WTC11 (cell line): ENCODE data around the gene KCNMA1. TPM values are rescaled to one million over a fixed set of nuclear protein-coding genes. Genes with fewer than 3 reads are reported as not detected.

Experiments used
- ATAC-seq: fragments of 200-7000 bp; cut with Tn5 transposase; 2 replicates; pipeline ENCODE4 v1.10.0; 2021; ENCODE audit warnings: mild to moderate bottlenecking, moderate library complexity
- CTCF ChIA-PET: fragments of 300-600 bp; sonication (Branson Sonifier 250); formaldehyde crosslinking; loops from one replicate; lab custom pipeline; 2021; ENCODE audit warnings: antibody characterized with exemption; lab: Charles Lee
- POLR2A ChIA-PET: fragments of 350-600 bp; sonication (Branson Sonifier 250); formaldehyde crosslinking; loops from one replicate; lab custom pipeline; 2021; ENCODE audit warnings: antibody characterized with exemption; lab: Charles Lee
- DNase-seq: peaks from one replicate; pipeline ENCODE4 v3.0.0; 2021; ENCODE audit warnings: low spot score
- H3K27ac Mint-ChIP-seq: 2 replicates; pipeline ENCODE4 v1.8.0; 2021; ENCODE audit warnings: mixed read lengths
- H3K27me3 Mint-ChIP-seq: 2 replicates; pipeline ENCODE4 v1.8.0; 2021; ENCODE audit warnings: low read depth, mild to moderate bottlenecking, moderate library complexity, mixed read lengths
- H3K36me3 Mint-ChIP-seq: 2 replicates; pipeline ENCODE4 v1.8.0; 2021; ENCODE audit warnings: mixed read lengths
- H3K4me1 Mint-ChIP-seq: 2 replicates; pipeline ENCODE4 v1.8.0; 2022; ENCODE audit warnings: mixed read lengths
- H3K4me3 Mint-ChIP-seq: 2 replicates; pipeline ENCODE4 v1.8.0; 2021; ENCODE audit warnings: mild to moderate bottlenecking, moderate library complexity, mixed read lengths
- H3K9me3 Mint-ChIP-seq: 2 replicates; pipeline ENCODE4 v1.8.0; 2021; ENCODE audit warnings: mixed read lengths
- ATF1 ChIP-seq: sonication (generic); formaldehyde crosslinking; IDR thresholded peaks from 2 replicates; pipeline ENCODE4 v1.8.1; 2023; ENCODE audit warnings: mild to moderate bottlenecking, moderate library complexity, missing genetic modification reagents
- CTCF ChIP-seq: fragments of 200-600 bp; IDR thresholded peaks from 2 replicates; pipeline ENCODE4 v1.8.0; 2022; ENCODE audit warnings: antibody characterized with exemption
- ESRRA ChIP-seq: sonication (generic); formaldehyde crosslinking; IDR thresholded peaks from 2 replicates; pipeline ENCODE4 v1.8.1; 2022; ENCODE audit warnings: mild to moderate bottlenecking, missing genetic modification reagents, borderline replicate concordance
- ETV6 ChIP-seq: sonication (generic); formaldehyde crosslinking; IDR thresholded peaks from 2 replicates; pipeline ENCODE4 v1.8.1; 2022; ENCODE audit warnings: mild to moderate bottlenecking, missing genetic modification reagents
- FOXK1 ChIP-seq: sonication (generic); formaldehyde crosslinking; IDR thresholded peaks from 2 replicates; pipeline ENCODE4 v1.8.0; 2022; ENCODE audit warnings: mild to moderate bottlenecking, moderate library complexity, missing genetic modification reagents
- FOXP4 ChIP-seq: sonication (generic); formaldehyde crosslinking; IDR thresholded peaks from 2 replicates; pipeline ENCODE4 v1.8.0; 2022; ENCODE audit warnings: mild to moderate bottlenecking, missing genetic modification reagents
- GRHL2 ChIP-seq: fragments of 250-450 bp; sonication (Bioruptor Pico); IDR thresholded peaks from 2 replicates; pipeline ENCODE4 v1.8.0; 2022; ENCODE audit warnings: mild to moderate bottlenecking, moderate library complexity; ENCODE audit not compliant: insufficient replicate concordance, severe bottlenecking
- HMGXB4 ChIP-seq: sonication (generic); formaldehyde crosslinking; IDR thresholded peaks from 2 replicates; pipeline ENCODE4 v1.8.1; 2023; ENCODE audit warnings: mild to moderate bottlenecking, moderate library complexity, missing genetic modification reagents
- MAX ChIP-seq: sonication (generic); formaldehyde crosslinking; IDR thresholded peaks from 2 replicates; pipeline ENCODE4 v1.8.0; 2022; ENCODE audit warnings: mild to moderate bottlenecking, missing genetic modification reagents
- MYBL2 ChIP-seq: sonication (generic); formaldehyde crosslinking; IDR thresholded peaks from 2 replicates; pipeline ENCODE4 v1.8.1; 2023; ENCODE audit warnings: mild to moderate bottlenecking, moderate library complexity, missing genetic modification reagents
- NFYB ChIP-seq: sonication (generic); formaldehyde crosslinking; conservative IDR thresholded peaks from 2 replicates; pipeline ENCODE4 v1.8.0; 2022; ENCODE audit warnings: low read depth, missing genetic modification reagents
- NR2C2 ChIP-seq: sonication (generic); formaldehyde crosslinking; IDR thresholded peaks from 2 replicates; pipeline ENCODE4 v1.8.0; 2022; ENCODE audit warnings: mild to moderate bottlenecking, missing genetic modification reagents
- NR3C1 ChIP-seq: sonication (generic); formaldehyde crosslinking; conservative IDR thresholded peaks from 2 replicates; pipeline ENCODE4 v1.8.1; 2023; ENCODE audit warnings: low read depth, mild to moderate bottlenecking, missing genetic modification reagents
- SMAD3 ChIP-seq: sonication (generic); formaldehyde crosslinking; IDR thresholded peaks from 2 replicates; pipeline ENCODE4 v1.8.0; 2022; ENCODE audit warnings: missing genetic modification reagents, mild to moderate bottlenecking, borderline replicate concordance
- SP1 ChIP-seq: sonication (generic); formaldehyde crosslinking; conservative IDR thresholded peaks from 2 replicates; pipeline ENCODE4 v1.8.1; 2022; ENCODE audit warnings: missing genetic modification reagents
- TP53 ChIP-seq: sonication (generic); formaldehyde crosslinking; IDR thresholded peaks from 2 replicates; pipeline ENCODE4 v1.8.1; 2023; ENCODE audit warnings: mild to moderate bottlenecking, missing genetic modification reagents
- USF2 ChIP-seq: sonication (generic); formaldehyde crosslinking; IDR thresholded peaks from 2 replicates; pipeline ENCODE4 v1.8.1; 2023; ENCODE audit warnings: mild to moderate bottlenecking, missing genetic modification reagents, moderate library complexity
- ZNF263 ChIP-seq: sonication (generic); formaldehyde crosslinking; IDR thresholded peaks from 2 replicates; pipeline ENCODE4 v1.8.1; 2022; ENCODE audit warnings: low read depth, mild to moderate bottlenecking, moderate library complexity, missing genetic modification reagents
- ZNF281 ChIP-seq: sonication (generic); formaldehyde crosslinking; IDR thresholded peaks from 2 replicates; pipeline ENCODE4 v1.8.0; 2023; ENCODE audit warnings: mild to moderate bottlenecking, missing genetic modification reagents
- ZNF317 ChIP-seq: sonication (generic); formaldehyde crosslinking; IDR thresholded peaks from 2 replicates; pipeline ENCODE4 v1.8.1; 2023; ENCODE audit warnings: low read depth, mild to moderate bottlenecking, moderate library complexity, missing genetic modification reagents, borderline replicate concordance
- ZNF425 ChIP-seq: fragments of 250-450 bp; sonication (Bioruptor Pico); conservative IDR thresholded peaks from 2 replicates; pipeline ENCODE4 v1.9.0; 2021; ENCODE audit warnings: mild to moderate bottlenecking
- ZSCAN18 ChIP-seq: fragments of 250-450 bp; sonication (Bioruptor Pico); IDR thresholded peaks from 2 replicates; pipeline ENCODE4 v2.1.2; 2022; ENCODE audit warnings: mild to moderate bottlenecking, moderate library complexity
- total RNA-seq: library from RNA; stranded (reverse); gene quantifications from 3 replicates; pipeline ENCODE4 v1.2.3, GENCODE V29; 2021

Gene KCNMA1
- total RNA-seq, 1 experiment from 2014 or later, result 7.3 TPM

- no peak for TF ChIP-seq CTCF
- TF ChIP-seq HMGXB4 (CRISPR knock-in tag), result no peak
- no peak for TF ChIP-seq ZNF263 (CRISPR knock-in tag)
- TF ChIP-seq TP53 (CRISPR knock-in tag), result no peak
- no peak for TF ChIP-seq USF2 (CRISPR knock-in tag)
Observed at GRCh38 chr10:77406764-77407430, 230.7 kb downstream of the KCNMA1 start (continued).

GRCh38 chr10:77405771-77406241 is 231.8 kb downstream of the KCNMA1 start:
- Mint-ChIP-seq H3K27me3 (no peaks in the 10 kb centered on the region), H3K4me1 (peaks cover 12% of the 10 kb centered on the region), H3K36me3 (no peaks in the 10 kb centered on the region), H3K27ac (no peak overlapping the region), H3K9me3 (no peaks in the 10 kb centered on the region), H3K4me3 (no peak overlapping the region)
- ChIA-PET CTCF (interaction anchor here (0.6 to 1.7 kb wide), 3 partner anchors 8 to 23 kb away, joined by 4 to 10 read pairs (median 8); no protein-coding TSS in a partner anchor), POLR2A (no interaction called here)
- peak; percentile 80 for DNase-seq
- ATAC-seq, result peak; percentile 87
- TF ChIP-seq SP1 (CRISPR knock-in tag), result 0 out of 2 replicates have a peak, but pooled peaks have one; percentile 36
- 0 out of 2 replicates have a peak, but pooled peaks have one; percentile 28 for TF ChIP-seq FOXP4 (CRISPR knock-in tag)
- no peak for TF ChIP-seq ATF1 (CRISPR knock-in tag)
- no peak for TF ChIP-seq NR3C1
- TF ChIP-seq NFYB (CRISPR knock-in tag), result no peak
- TF ChIP-seq ESRRA (CRISPR knock-in tag), result no peak
- TF ChIP-seq ZNF317 (CRISPR knock-in tag), result no peak
- TF ChIP-seq MAX, result peak; percentile 75
- TF ChIP-seq ZSCAN18 (CRISPR knock-in tag), result no peak
- no peak for TF ChIP-seq ETV6 (CRISPR knock-in tag)
- no peak for TF ChIP-seq NR2C2 (CRISPR knock-in tag)
- TF ChIP-seq FOXK1 (CRISPR knock-in tag), result 0 out of 2 replicates have a peak, but pooled peaks have one; percentile 39
- TF ChIP-seq SMAD3 (CRISPR knock-in tag), result no peak
- no peak for TF ChIP-seq MYBL2
- TF ChIP-seq ZNF281 (CRISPR knock-in tag), result no peak
- TF ChIP-seq GRHL2, result no peak
- no peak for TF ChIP-seq ZNF425
